Measurements from ENCODE around the gene ZGRF1.

DNA sequence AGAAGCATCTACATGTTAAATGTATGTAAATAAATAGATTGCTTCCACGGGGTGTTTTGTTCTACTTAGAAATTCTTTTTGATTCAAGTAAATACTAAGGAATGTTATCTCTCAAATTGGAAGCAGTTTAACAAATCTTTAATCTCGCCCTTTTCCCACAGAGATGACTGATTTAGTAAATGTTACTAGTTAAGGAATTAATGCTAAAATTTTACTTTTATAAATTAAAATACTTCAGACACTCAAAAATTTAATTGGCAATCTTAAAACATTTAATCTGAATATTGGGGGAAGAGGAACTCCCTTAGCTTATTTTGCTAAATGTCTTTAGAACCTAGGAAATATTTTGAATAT, 12.3 kb upstream of the ZGRF1 start:
- TF ChIP-seq, protein P1, sequence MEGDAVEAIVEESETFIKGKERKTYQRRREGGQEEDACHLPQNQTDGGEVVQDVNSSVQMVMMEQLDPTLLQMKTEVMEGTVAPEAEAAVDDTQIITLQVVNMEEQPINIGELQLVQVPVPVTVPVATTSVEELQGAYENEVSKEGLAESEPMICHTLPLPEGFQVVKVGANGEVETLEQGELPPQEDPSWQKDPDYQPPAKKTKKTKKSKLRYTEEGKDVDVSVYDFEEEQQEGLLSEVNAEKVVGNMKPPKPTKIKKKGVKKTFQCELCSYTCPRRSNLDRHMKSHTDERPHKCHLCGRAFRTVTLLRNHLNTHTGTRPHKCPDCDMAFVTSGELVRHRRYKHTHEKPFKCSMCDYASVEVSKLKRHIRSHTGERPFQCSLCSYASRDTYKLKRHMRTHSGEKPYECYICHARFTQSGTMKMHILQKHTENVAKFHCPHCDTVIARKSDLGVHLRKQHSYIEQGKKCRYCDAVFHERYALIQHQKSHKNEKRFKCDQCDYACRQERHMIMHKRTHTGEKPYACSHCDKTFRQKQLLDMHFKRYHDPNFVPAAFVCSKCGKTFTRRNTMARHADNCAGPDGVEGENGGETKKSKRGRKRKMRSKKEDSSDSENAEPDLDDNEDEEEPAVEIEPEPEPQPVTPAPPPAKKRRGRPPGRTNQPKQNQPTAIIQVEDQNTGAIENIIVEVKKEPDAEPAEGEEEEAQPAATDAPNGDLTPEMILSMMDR (IDR thresholded peaks at IDR 0.05; ENCODE audit: low read length) = no peak
- no peak for TF ChIP-seq EZH2 (optimal IDR thresholded peaks at IDR 0.05; ENCODE audit: low read depth, low read length)
